A549 treated with AZD2906 at 1 μM for 4 hours (cell line): ENCODE results near the gene LYRM2. TPM values are rescaled to one million over a fixed set of nuclear protein-coding genes. Genes with fewer than 3 reads are reported as not detected.

Source experiments
- total RNA-seq: library from RNA; stranded (reverse); fragments of 200-300 nt; extraction: Qiagen RNA extraction; gene quantifications from 5 replicates; pipeline ENCODE4 v1.2.3, GENCODE V29; 2022

LYRM2 gene, protein sequence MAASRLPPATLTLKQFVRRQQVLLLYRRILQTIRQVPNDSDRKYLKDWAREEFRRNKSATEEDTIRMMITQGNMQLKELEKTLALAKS
- 28.3 to 40.4 TPM (median 29.6 TPM) in 5 replicates for total RNA-seq

DNA sequence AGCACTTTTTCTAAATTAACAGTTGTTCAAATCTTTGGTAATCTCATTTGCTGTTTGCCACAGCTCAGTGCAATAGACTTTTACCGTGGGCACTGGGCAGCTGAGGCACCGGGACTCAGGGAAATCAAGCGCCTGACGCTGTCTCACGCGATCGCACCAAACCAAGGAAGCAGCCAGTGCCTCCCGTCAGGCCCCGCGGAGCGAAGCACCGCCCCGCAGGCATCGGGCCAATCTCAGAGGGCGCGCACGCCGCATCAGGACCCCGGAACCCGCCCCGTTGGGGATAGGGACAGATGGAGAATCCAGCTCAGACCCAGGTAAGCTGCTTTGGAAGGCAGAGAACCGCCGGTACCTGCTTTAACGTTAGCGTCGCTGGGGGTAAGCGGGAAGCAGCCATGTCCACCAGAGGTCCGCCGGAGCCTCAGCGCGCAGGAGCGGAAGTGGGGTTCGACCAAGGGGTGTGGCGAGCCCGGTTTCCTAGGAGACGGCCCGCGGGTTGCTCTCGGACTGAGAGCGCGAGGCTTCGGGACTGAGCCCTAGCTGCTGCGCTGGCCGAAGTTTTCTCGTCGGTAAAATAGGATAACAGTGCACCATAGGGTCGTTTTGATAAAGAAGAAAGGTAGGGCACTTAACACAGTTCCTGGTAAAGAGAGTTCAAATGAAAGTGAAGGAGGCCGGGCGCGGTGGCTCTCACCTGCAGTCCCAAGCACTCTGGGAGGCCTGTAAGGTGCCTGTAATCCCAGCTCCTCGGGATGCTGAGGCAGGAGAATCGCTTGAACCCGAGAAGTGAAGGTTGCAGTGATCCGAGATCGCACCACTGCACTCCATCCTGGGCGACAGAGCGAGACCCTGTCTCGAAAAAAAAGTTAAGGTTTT lies at the start of gene LYRM2:
LYRM2 (minus strand) TSS at position 428 of the 876 bp plus-strand sequence; CDS start at position 397, 31 bp downstream.

Other genes with a start within 250 kb of the LYRM2 start
- gene RRAGD, start 226.5 kb downstream of the LYRM2 start, total RNA-seq, result 3.2 to 4.7 TPM (median 3.7 TPM) in 5 replicates
- gene ANKRD6, start 205.6 kb downstream of the LYRM2 start, total RNA-seq, result 1.2 to 2.5 TPM (median 1.6 TPM) in 5 replicates
- 9.0 to 11.9 TPM (median 11.0 TPM) in 5 replicates for gene MDN1, start 181.0 kb upstream of the LYRM2 start, total RNA-seq
- 4.3 to 7.7 TPM (median 5.7 TPM) in 5 replicates for gene CASP8AP2, start 191.1 kb upstream of the LYRM2 start, total RNA-seq